NCI-H82 treated with DMSO at 0.1 percent for 48 hours (cell line): ENCODE results near the gene RAD23A.
"Not testable (repeated sequence)": the region's sequence is repeated elsewhere in the genome, so short reads cannot be mapped to it uniquely, and the experiment has no call there.

Source experiments
- DNase-seq: peaks from one replicate; lab custom pipeline; 2025; ENCODE audit not compliant: unreplicated experiment; lab: John Stamatoyannopoulos, UW

The RAD23A gene

DNA sequence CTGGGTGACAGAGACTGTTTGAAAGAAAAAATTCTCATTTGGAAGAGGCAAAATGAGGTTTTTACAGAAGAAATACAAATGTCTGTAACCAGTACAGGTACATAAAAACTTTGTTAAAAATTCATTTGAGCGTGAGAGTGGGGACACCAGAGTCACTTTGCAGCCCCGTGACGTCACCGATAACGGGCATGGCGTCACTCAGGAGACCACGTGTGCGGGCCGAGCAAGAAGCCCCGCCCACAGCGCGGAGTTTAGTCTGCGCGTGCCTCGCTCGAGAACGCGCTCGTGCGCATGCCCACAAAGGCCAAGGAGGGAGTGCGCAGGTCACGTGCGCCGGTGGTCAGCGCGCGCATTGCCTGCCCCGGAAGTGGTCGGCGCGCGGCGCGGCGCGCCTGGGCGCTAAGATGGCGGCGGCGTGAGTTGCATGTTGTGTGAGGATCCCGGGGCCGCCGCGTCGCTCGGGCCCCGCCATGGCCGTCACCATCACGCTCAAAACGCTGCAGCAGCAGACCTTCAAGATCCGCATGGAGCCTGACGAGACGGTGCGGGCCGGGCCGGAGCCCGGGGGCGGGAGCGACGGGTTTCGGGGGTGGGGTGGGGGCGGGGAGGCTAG lies at the start of gene RAD23A:
RAD23A (plus strand) TSS at position 384 of the 613 bp plus-strand sequence; CDS start at position 471, 87 bp downstream.
- peak; percentile 94 for DNase-seq

DNA sequence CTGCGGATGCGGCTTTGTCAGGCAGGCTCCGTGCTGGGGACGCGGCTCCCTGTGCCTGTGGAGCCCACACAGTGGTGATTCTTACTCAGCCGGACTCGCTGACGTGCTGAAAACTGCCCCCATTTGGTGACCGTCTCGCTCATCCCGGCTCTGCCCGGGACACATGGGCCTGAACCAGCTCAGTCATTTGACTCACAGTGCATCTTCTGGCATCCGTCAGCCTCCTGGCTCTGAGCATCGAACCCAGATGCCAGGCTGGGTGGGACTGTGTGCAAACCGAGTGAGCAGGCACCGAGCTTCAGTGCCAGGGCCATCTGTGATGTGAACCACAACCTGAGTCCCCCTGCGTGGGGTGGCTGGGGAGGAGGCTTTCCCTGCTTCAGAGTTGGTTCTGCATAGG lies 49.2 kb upstream of the RAD23A start:
- no peak for DNase-seq

GRCh38 chr19:12899891-12900518 lies 45.7 kb upstream of the RAD23A start:
- DNase-seq = no peak

- no peak for DNase-seq
These were observed 38.5 kb upstream of the RAD23A start for GRCh38 chr19:12907166-12907565.

GRCh38 chr19:12912571-12912970 lies 33.1 kb upstream of the RAD23A start:
- DNase-seq = no peak

GRCh38 chr19:12913011-12913561 lies 32.6 kb upstream of the RAD23A start:
- peak; percentile 99 for DNase-seq

GRCh38 chr19:12913851-12914690 lies 31.6 kb upstream of the RAD23A start:
- DNase-seq = no peak

DNA sequence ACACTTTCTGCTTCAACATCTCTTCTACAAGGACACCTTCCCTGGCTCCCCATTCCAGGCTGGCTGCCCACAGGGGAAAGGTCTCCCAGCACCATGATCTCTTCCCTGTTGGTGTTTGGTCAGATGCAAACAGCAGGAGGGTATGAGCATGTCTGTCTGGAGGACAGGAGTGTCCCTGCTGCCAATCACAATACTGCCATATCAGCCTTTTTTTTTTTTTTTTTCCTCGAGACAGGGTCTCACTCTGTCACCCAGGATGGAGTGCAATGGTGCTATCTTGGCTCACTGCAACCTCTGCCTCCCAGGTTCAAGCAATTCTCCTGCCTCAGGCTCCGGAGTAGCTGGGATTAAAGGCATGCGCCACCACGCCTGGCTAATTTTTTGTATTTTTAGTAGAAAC lies 29.8 kb upstream of the RAD23A start:
- not testable (repeated sequence) for DNase-seq

DNA sequence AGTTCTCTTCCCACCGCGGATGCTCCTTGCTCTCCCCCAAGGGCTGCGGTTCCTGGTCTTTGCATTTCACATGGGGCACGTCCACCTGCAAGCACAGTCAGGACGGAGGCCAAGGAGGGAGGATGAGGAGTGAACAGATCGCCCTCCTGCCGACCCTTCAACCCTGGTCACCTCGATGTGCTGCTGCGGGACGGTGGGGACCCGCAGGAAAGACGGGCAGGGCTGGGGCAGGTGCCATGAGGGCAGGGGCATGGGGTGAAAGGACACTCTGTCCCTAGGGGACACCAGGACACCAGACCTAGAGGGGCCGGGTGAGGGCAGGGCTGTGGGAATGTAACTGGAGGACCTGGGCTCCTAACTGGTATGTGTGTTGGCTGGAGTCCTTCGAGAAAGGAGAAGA lies 27.4 kb upstream of the RAD23A start:
- no peak for DNase-seq

DNA sequence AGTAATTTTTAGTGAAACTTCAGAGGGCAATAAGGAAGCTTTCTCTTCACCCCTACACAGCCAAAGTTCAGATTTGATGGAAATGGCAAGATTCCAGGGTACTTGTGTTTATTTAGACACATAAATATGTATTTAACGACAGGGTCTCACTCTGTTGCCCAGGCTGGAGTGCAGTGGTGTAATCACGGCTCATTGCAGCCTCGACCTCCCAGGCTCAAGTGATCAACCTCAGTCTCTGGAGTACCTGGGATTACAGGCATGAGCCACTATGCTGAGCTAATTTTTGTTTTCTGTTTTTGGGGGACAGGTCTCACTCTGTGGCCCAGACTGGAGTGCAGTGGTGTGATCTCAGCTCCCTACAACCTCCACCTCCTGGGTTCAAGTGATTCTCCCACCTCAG lies 24.6 kb upstream of the RAD23A start:
- no peak for DNase-seq

GRCh38 chr19:12922959-12923358 lies 22.7 kb upstream of the RAD23A start:
- no peak for DNase-seq

- no peak for DNase-seq
These were observed 20.9 kb upstream of the RAD23A start for GRCh38 chr19:12924621-12925310.

GRCh38 chr19:12930002-12930645 lies 15.5 kb upstream of the RAD23A start:
- no peak for DNase-seq

DNA sequence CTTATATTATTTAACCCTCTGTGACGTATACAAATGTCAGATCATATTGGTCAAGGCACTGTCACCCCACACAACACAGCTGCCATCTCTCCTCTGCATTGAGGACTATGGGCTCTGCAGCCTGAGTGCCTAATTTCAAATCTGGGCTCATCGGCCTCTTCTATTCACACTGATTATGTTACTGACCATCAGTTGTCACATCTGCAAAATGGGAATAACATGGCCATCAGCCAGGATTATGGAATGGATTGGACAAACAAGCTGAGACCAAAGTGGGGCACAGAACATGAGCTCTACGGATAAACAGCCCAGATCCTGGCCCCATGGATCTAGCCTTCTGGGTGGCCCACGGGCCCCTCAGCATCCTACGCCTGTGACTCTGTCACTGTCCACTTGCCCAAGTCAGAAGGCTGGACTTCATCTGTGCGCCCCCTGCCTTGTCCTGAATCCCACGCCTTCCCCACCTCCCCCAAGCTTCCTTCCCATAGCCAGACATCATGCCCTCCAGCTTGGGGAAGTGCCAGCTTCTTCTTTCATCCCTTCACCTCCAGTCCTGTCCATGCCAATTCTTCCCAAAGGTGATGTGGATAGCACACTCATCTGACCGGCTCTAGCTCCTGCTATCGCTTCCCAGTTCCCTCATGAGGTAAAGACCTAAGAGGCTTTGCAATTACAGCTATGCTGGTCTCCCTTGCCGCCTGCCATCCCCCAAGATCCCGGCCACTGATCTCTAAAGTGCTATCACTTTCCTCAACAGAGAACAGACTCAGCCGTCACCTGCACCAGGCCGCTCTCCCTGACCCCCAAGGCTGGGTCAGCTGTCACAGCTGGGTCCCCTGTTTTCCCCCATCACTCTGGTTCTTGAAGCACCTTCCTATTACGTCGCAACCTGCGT lies 13.0 kb upstream of the RAD23A start:
- DNase-seq = no peak

- peak; percentile 86 for DNase-seq
These were observed 12.2 kb upstream of the RAD23A start, which contains the start of gene FARSA for GRCh38 chr19:12933287-12934072. Gene FARSA (minus strand): TSS chr19:12933711. CDS start chr19:12933696, 15 bp downstream.

- no peak for DNase-seq
These were observed 10.6 kb upstream of the RAD23A start for GRCh38 chr19:12935071-12935470.

DNA sequence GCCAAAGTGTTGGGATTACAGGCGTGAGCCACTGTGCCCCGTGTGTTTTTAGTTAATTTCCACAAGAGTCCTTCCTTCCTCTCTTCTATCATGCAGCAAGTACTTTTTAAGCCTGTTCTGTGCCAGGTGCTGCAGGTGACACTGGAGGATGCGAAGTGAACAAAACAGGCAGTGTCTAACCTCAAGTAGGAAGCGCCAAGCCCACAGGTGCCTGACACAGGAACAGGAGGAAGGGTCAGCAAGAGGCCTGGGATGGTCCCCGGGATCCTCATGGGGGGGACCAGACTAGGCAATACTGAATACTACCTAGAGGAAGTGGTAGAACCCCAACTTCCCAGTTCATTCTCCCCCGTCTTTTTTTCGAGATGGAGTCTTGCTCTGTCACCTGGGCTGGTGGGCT lies 9.1 kb upstream of the RAD23A start:
- DNase-seq = no peak

DNA sequence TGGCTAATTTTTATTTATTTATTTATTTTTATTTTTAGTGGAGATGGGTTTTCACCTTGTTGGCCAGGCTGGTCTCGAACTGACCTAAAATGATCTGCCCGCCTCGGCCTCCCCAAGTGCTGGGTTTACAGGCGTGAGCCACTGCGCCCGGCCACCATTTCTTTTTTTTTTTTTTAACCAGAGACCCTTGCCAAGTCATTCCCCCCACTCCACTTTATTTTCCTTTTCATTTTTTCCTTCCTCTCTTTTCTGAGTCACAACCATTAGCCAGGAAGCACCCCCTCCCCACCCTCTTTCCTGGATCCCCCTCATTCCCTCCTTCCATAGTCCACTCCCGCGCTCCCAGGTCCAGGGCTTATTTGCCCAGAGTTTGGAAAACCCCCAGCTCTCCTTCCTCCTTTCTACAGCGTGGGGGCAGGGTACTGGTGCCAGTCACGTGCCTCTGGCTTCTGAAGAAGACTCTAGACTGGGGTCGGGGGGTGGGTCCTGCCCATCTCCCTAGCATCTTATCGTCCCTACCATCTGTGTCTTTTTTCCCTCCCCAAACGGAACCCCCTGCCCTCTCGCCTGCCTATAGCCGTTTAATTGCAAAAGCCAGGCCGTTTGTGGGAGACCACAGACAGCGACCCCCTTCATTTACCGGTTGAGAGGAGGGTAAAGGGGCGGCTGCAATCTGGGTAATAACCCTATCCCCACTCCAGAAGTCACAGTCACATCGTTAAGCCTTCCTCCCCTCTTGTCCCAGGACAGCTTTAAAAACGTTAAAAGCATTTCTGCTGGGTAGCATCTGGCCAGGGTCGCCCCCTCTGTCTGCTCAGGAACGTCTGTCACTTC lies 8.4 kb upstream of the RAD23A start:
- peak; percentile 93 for DNase-seq
